GM12878 (cell line): ENCODE measurements around the gene PPP4R3B. TPM values are rescaled to one million over a fixed set of nuclear protein-coding genes. Genes with fewer than 3 reads are reported as not detected.

Experiments
- ATAC-seq: fragments of 200-7000 bp; cut with Tn5 transposase; 3 replicates; pipeline ENCODE4 v1.9.1; 2020; ENCODE audit warnings: mild to moderate bottlenecking, moderate library complexity
- BruUV-seq: library from RNA; stranded (reverse); fragments of 400-500 nt; replicated peaks from 2 replicates; lab custom pipeline; 2021; lab: Mats Ljungman, UMichigan
- CTCF ChIA-PET: fragments of 300-600 bp; sonication (Branson Sonifier 250); formaldehyde crosslinking; extraction: SDS; loops from one replicate; lab custom pipeline; 2021; ENCODE audit warnings: inconsistent platforms; lab: Yijun Ruan, JAX
- POLR2A ChIA-PET: fragments of 350-600 bp; formaldehyde crosslinking; extraction: SDS; loops from one replicate; lab custom pipeline; 2021; ENCODE audit warnings: inconsistent platforms; lab: Charles Lee
- RAD21 ChIA-PET: fragments of 300-600 bp; sonication (Branson Sonifier 250); formaldehyde crosslinking; loops from one replicate; lab custom pipeline; 2023; ENCODE audit warnings: antibody characterized with exemption; ENCODE audit not compliant: unreplicated experiment; lab: Charles Lee
- SMC1A ChIA-PET: fragments of 300-600 bp; sonication (Branson Sonifier 250); formaldehyde crosslinking; loops from one replicate; lab custom pipeline; 2023; ENCODE audit not compliant: unreplicated experiment, uncharacterized antibody; lab: Charles Lee
- DNase-seq: peaks from one replicate; pipeline ENCODE4 v3.0.0-alpha.2; 2011; ENCODE audit warnings: low read depth, low spot score
- FAIRE-seq: peaks from 3 replicates; lab custom pipeline; 2011; peaks lifted over from hg19 to GRCh38; lab: Jason Lieb, UNC
- H2AFZ ChIP-seq: 2 replicates; pipeline ENCODE4 v1.6.0; 2011; ENCODE audit warnings: low read depth, low read length, control low read depth; ENCODE audit not compliant: control insufficient read depth
- H3K27ac ChIP-seq: 2 replicates; pipeline ENCODE4 v1.5.1; 2011; ENCODE audit warnings: control low read depth; ENCODE audit not compliant: control insufficient read depth, insufficient read depth
- H3K27me3 ChIP-seq, 2 experiments: replicated peaks in 1 of 2; 2 replicates each; pipeline versions ENCODE4 v1.6.0 to v1.6.1; 2011; ENCODE audit warnings: low read length in 1 of 2; ENCODE audit not compliant: control insufficient read depth in 2 of 2, insufficient read depth in 2 of 2
- H3K36me3 ChIP-seq, 2 experiments: 2 replicates each; pipeline ENCODE4 v1.5.1; 2011; ENCODE audit warnings: low read length in 1 of 2; ENCODE audit not compliant: control insufficient read depth in 2 of 2, insufficient read depth in 2 of 2
- H3K4me1 ChIP-seq: 2 replicates; pipeline ENCODE4 v1.6.1; 2011; ENCODE audit warnings: mild to moderate bottlenecking, low read length, moderate library complexity, mixed read lengths; ENCODE audit not compliant: control insufficient read depth, insufficient read depth
- H3K4me2 ChIP-seq: 2 replicates; pipeline ENCODE4 v1.6.0; 2011; ENCODE audit warnings: control low read depth; ENCODE audit not compliant: control insufficient read depth, insufficient read depth
- H3K4me3 ChIP-seq: fragments of 200-600 bp; sonication (generic); 2 replicates; pipeline ENCODE4 v1.5.1; 2016
- H3K79me2 ChIP-seq: 2 replicates; pipeline ENCODE4 v1.6.0; 2011; ENCODE audit warnings: low read length; ENCODE audit not compliant: control insufficient read depth, insufficient read depth
- H3K9ac ChIP-seq: 2 replicates; pipeline ENCODE4 v1.8.0; 2011; ENCODE audit warnings: low read length, control low read depth, mixed read lengths; ENCODE audit not compliant: control insufficient read depth, insufficient read depth
- H3K9me3 ChIP-seq: replicated peaks from 3 replicates; pipeline ENCODE4 v1.5.1; 2011; ENCODE audit warnings: mild to moderate bottlenecking, low read length; ENCODE audit not compliant: control insufficient read depth, insufficient read depth
- H4K20me1 ChIP-seq: 2 replicates; pipeline ENCODE4 v1.6.0; 2011; ENCODE audit not compliant: control insufficient read depth, insufficient read depth
- ATF7 ChIP-seq: fragments of 450-650 bp; IDR thresholded peaks from 2 replicates; pipeline ENCODE4 v1.6.1; 2016; ENCODE audit warnings: low read depth, mild to moderate bottlenecking
- BACH1 ChIP-seq: fragments of 450-650 bp; IDR thresholded peaks from 2 replicates; pipeline ENCODE4 v1.6.1; 2017; ENCODE audit warnings: mild to moderate bottlenecking, borderline replicate concordance
- CHD4 ChIP-seq: fragments of 200-600 bp; sonication (generic); IDR thresholded peaks from 2 replicates; pipeline ENCODE4 v1.6.1; 2016; ENCODE audit warnings: mild to moderate bottlenecking
- E2F8 ChIP-seq: fragments of 450-650 bp; IDR thresholded peaks from 2 replicates; pipeline ENCODE4 v1.6.1; 2018; ENCODE audit warnings: mild to moderate bottlenecking, low read depth, moderate library complexity; ENCODE audit not compliant: partially characterized antibody
- EZH2 ChIP-seq: IDR thresholded peaks from 2 replicates; pipeline ENCODE4 v1.6.1; 2012; ENCODE audit warnings: low read depth, mild to moderate bottlenecking, control low read depth, inconsistent platforms, low read length, borderline replicate concordance; ENCODE audit not compliant: control insufficient read depth
- JUND ChIP-seq: IDR thresholded peaks from 2 replicates; pipeline ENCODE4 v1.6.1; 2012; ENCODE audit warnings: low read depth, mild to moderate bottlenecking, low read length, improper control_type of control experiment, moderate library complexity
- KDM1A ChIP-seq: fragments of 200-600 bp; sonication (generic); IDR thresholded peaks from 2 replicates; pipeline ENCODE4 v1.6.1; 2016; ENCODE audit warnings: borderline replicate concordance
- NR2C1 ChIP-seq: fragments of 450-650 bp; IDR thresholded peaks from 2 replicates; pipeline ENCODE4 v1.6.1; 2017; ENCODE audit warnings: antibody characterized with exemption, mild to moderate bottlenecking, moderate library complexity
- POLR2A ChIP-seq: IDR thresholded peaks from 2 replicates; pipeline ENCODE4 v1.6.1; 2011; ENCODE audit warnings: low read depth, mild to moderate bottlenecking, low read length
- POLR2AphosphoS5 ChIP-seq: IDR thresholded peaks from 2 replicates; pipeline ENCODE4 v1.6.1; 2011; ENCODE audit warnings: mild to moderate bottlenecking, low read length, inconsistent platforms
- RFX5 ChIP-seq: IDR thresholded peaks from 2 replicates; pipeline ENCODE4 v1.6.1; 2011; ENCODE audit warnings: low read depth, low read length, improper control_type of control experiment
- SIX5 ChIP-seq: IDR thresholded peaks from 2 replicates; pipeline ENCODE4 v1.6.1; 2011; ENCODE audit warnings: mild to moderate bottlenecking, low read depth, low read length, moderate library complexity; ENCODE audit not compliant: severe bottlenecking
- SMAD1 ChIP-seq: fragments of 450-650 bp; IDR thresholded peaks from 2 replicates; pipeline ENCODE4 v1.6.1; 2018; ENCODE audit warnings: mild to moderate bottlenecking, low read depth; ENCODE audit not compliant: partially characterized antibody
- TBL1XR1 ChIP-seq: IDR thresholded peaks from 2 replicates; pipeline ENCODE4 v1.6.1; 2012; ENCODE audit warnings: low read depth, low read length, improper control_type of control experiment
- WRNIP1 ChIP-seq: IDR thresholded peaks from 2 replicates; pipeline ENCODE4 v1.6.1; 2011; ENCODE audit warnings: low read depth, low read length, improper control_type of control experiment, borderline replicate concordance
- ZSCAN29 ChIP-seq: fragments of 450-650 bp; IDR thresholded peaks from 2 replicates; pipeline ENCODE4 v1.6.1; 2017; ENCODE audit warnings: mild to moderate bottlenecking, moderate library complexity
- ZZZ3 ChIP-seq: IDR thresholded peaks from 2 replicates; pipeline ENCODE4 v1.6.1; 2011; ENCODE audit warnings: low read depth; ENCODE audit not compliant: control insufficient read depth, insufficient read length
- WGBS: methylation state at CpG from one replicate; pipeline ENCODE4 v1.1.6; 2016; ENCODE audit warnings: low lambda C conversion rate; ENCODE audit not compliant: insufficient replicate concordance, insufficient coverage; ENCODE audit errors: missing lambda C conversion rate; 5-methylcytosine and 5-hydroxymethylcytosine counted together
- in situ Hi-C: fragments of 300-500 bp; cut with MboI; formaldehyde crosslinking; loops from 9 replicates; pipeline ENCODE4 v1.14.3; 2018; ENCODE audit warnings: mixed read lengths
- intact Hi-C: fragments of 100-400 bp; cut with micrococcal nuclease; formaldehyde crosslinking; loops from one replicate; pipeline ENCODE4 v1.14.2; 2022; ENCODE audit not compliant: unreplicated experiment
- polyA plus RNA-seq, 11 experiments: library from polyadenylated mRNA; depleted of rRNA in 4 of 11; unstranded in 6 of 11; stranded (reverse) in 5 of 11; fragments of >200 nt; fragmentation: Nextera tagmentation in 4 of 11; fragmentation: Illumina TruSeq in 1 of 11; extraction: Ambion mirVana in 4 of 11; extraction: Trizol in 1 of 11; gene quantifications; 1 replicate in 1 of 11; 2 replicates in 10 of 11; pipeline versions ENCODE4 v1.2.1 to v1.2.3, GENCODE V29; 2011 to 2016; ENCODE audit warnings: inconsistent platforms in 2 of 11, missing spikeins in 2 of 11, low read depth in 1 of 11
- total RNA-seq, 4 experiments: library from RNA; depleted of rRNA in 3 of 4; stranded (reverse); fragments of >200 nt in 3 of 4; fragmentation: Illumina TruSeq in 1 of 4; extraction: Trizol in 1 of 4; gene quantifications; 2 replicates each; pipeline versions ENCODE4 v1.2.1 to v1.2.3, GENCODE V29; 2013 to 2021

Gene PPP4R3B
- total and polyA plus RNA-seq, 10 of the 15 experiments (the other 5 are each of a cell fraction or from before 2014, with no cell fraction given), result 10.9 to 70.1 (median 49.2) TPM

- Histone ChIP-seq H3K36me3 (peaks cover 0 to 23% of the 10 kb centered on the region in 2 experiments; a peak in 2 of 4 replicates), H3K27me3 (no peaks in the 10 kb centered on the region), H3K9ac (no peak overlapping the region), H2AFZ (no peak overlapping the region), H3K79me2 (peaks cover 51% of the 10 kb centered on the region), H3K9me3 (no peaks in the 10 kb centered on the region), H3K4me1 (no peaks in the 10 kb centered on the region), H3K4me2 (no peak overlapping the region), H3K27ac (no peak overlapping the region), H4K20me1 (no peaks in the 10 kb centered on the region), H3K4me3 (no peak overlapping the region)
- BruUV-seq, result no TSS peak
- DNase-seq (no peak), ATAC-seq (no peak), FAIRE-seq (no peak)
- 82% methylated on average over 8 of the region's 8 CpGs for WGBS
- TF ChIP-seq KDM1A (no peak), BACH1 (no peak), TBL1XR1 (no peak), ATF7 (no peak), SIX5 (no peak)
- ChIA-PET POLR2A (interaction anchor here (1.7 kb wide), 1 partner anchor 14 kb away, joined by 4 read pairs; no protein-coding TSS in a partner anchor), RAD21 (no interaction called here), CTCF (interaction anchor here (0.5 kb wide), 1 partner anchor 67 kb away, joined by 3 read pairs; no protein-coding TSS in a partner anchor), SMC1A (interaction anchor here (1.4 kb wide), 1 partner anchor 8 kb away, joined by 3 read pairs; no protein-coding TSS in a partner anchor)
- intact Hi-C loops (no loop called here), in situ Hi-C loops (no loop called here)
Measured at GRCh38 chr2:55609193-55609794, 8.1 kb downstream of the PPP4R3B start.

- in situ Hi-C loops (no loop called here), intact Hi-C loops (no loop called here)
- no peaks in the 10 kb centered on the region for H3K4me1 ChIP-seq
- peaks cover 39% of the 10 kb centered on the region for H3K79me2 ChIP-seq
- ChIA-PET SMC1A (interaction anchor here (1.4 kb wide), 1 partner anchor 9 kb away, joined by 3 read pairs; no protein-coding TSS in a partner anchor), CTCF (no interaction called here), POLR2A (no interaction called here), RAD21 (no interaction called here)
- no peak overlapping the region for H2AFZ ChIP-seq
- no peak for ATAC-seq
- peaks cover 2 to 24% of the 10 kb centered on the region in 2 experiments; a peak in 3 of 4 replicates for H3K36me3 ChIP-seq
- no peak overlapping the region for H3K27ac ChIP-seq
- H3K9ac ChIP-seq, result no peak overlapping the region
- H3K9me3 ChIP-seq, result no peaks in the 10 kb centered on the region
- 99% methylated on average over 3 of the region's 3 CpGs for WGBS
- H3K4me2 ChIP-seq, result no peak overlapping the region
- no peaks in the 10 kb centered on the region for H3K27me3 ChIP-seq
- no peak for DNase-seq
- no peak overlapping the region for H3K4me3 ChIP-seq
- no peaks in the 10 kb centered on the region for H4K20me1 ChIP-seq
- BruUV-seq, result no TSS peak
- FAIRE-seq, result no peak
- no peak for TF ChIP-seq CHD4
- no peak for TF ChIP-seq JUND
- TF ChIP-seq ZSCAN29, result no peak
- no peak for TF ChIP-seq WRNIP1
- no peak for TF ChIP-seq POLR2AphosphoS5
- no peak for TF ChIP-seq E2F8
- TF ChIP-seq POLR2A, result no peak
- TF ChIP-seq NR2C1, result no peak
- no peak for TF ChIP-seq RFX5
- TF ChIP-seq ZZZ3, result no peak
- no peak for TF ChIP-seq SMAD1
- no peak for TF ChIP-seq EZH2
Measured at GRCh38 chr2:55607717-55608116, 9.7 kb downstream of the PPP4R3B start.
